SU-DHL-6 (cell line): ENCODE data around the gene ARHGEF39.
"Not testable (repeated sequence)": the region's sequence is repeated elsewhere in the genome, so short reads cannot be mapped to it uniquely, and the experiment has no call there.

Source experiments
- H2AFZ ChIP-seq: fragments of 200-600 bp; sonication (generic); 2 replicates; pipeline ENCODE4 v1.6.1; 2014; ENCODE audit warnings: low read depth, mild to moderate bottlenecking, moderate library complexity, mixed read lengths, antibody characterized with exemption, low read length; ENCODE audit not compliant: severe bottlenecking
- H3F3A ChIP-seq: fragments of 200-600 bp; shearing (Covaris generic); 2 replicates; pipeline ENCODE4 v1.6.0; 2016; ENCODE audit warnings: antibody characterized with exemption, mild to moderate bottlenecking; ENCODE audit not compliant: insufficient read depth
- H3K27ac ChIP-seq: fragments of 200-600 bp; sonication (generic); 2 replicates; pipeline ENCODE4 v1.5.1; 2016; ENCODE audit warnings: low read depth, mild to moderate bottlenecking, low read length, moderate library complexity, mixed read lengths
- H3K27me3 ChIP-seq: fragments of 200-600 bp; sonication (generic), shearing (Covaris generic); 2 replicates; pipeline ENCODE4 v1.6.0; 2014; ENCODE audit warnings: mild to moderate bottlenecking, low read length
- H3K36me3 ChIP-seq: fragments of 200-600 bp; sonication (generic); 2 replicates; pipeline ENCODE4 v1.6.1; 2014; ENCODE audit warnings: mild to moderate bottlenecking, low read length, mixed read lengths
- H3K4me2 ChIP-seq: fragments of 300-600, 200-600 bp; shearing (Covaris generic), sonication (generic); 2 replicates; pipeline ENCODE4 v1.6.0; 2014; ENCODE audit warnings: low read length, low read depth, mild to moderate bottlenecking; ENCODE audit not compliant: poor library complexity, severe bottlenecking
- H3K4me3 ChIP-seq: fragments of 200-600 bp; sonication (generic); 2 replicates; pipeline ENCODE4 v1.5.1; 2014; ENCODE audit warnings: antibody characterized with exemption, low read length, mild to moderate bottlenecking, mixed read lengths; ENCODE audit not compliant: insufficient read depth, poor library complexity, severe bottlenecking
- H3K79me2 ChIP-seq: fragments of 200-600 bp; sonication (generic); 2 replicates; pipeline ENCODE4 v1.6.1; 2014; ENCODE audit warnings: mild to moderate bottlenecking, low read length, moderate library complexity; ENCODE audit not compliant: insufficient read depth
- H3K9ac ChIP-seq: fragments of 200-600 bp; sonication (generic); 2 replicates; pipeline ENCODE4 v1.7.0; 2014; ENCODE audit warnings: mild to moderate bottlenecking, low read length
- H3K9me2 ChIP-seq: fragments of 200-600 bp; sonication (generic); replicated peaks from 2 replicates; pipeline ENCODE4 v1.6.1; 2014; ENCODE audit warnings: low read length; ENCODE audit not compliant: insufficient read depth
- H3K9me3 ChIP-seq: fragments of 200-600 bp; sonication (generic); 2 replicates; pipeline ENCODE4 v1.6.1; 2014; ENCODE audit warnings: low read length, mixed read lengths; ENCODE audit not compliant: insufficient read depth
- H4K20me1 ChIP-seq: fragments of 200-600 bp; sonication (generic); 2 replicates; pipeline ENCODE4 v1.6.1; 2014; ENCODE audit warnings: low read depth, mild to moderate bottlenecking, antibody characterized with exemption, low read length, moderate library complexity, mixed read lengths
- CTCF ChIP-seq: fragments of 200-600 bp; sonication (generic); IDR thresholded peaks from one replicate; pipeline ENCODE4 v1.5.1; 2017; ENCODE audit warnings: antibody characterized with exemption, mild to moderate bottlenecking, low read length, moderate library complexity; ENCODE audit not compliant: insufficient read depth, poor library complexity, severe bottlenecking
- EZH2phosphoT487 ChIP-seq: fragments of 200-600 bp; sonication (generic), shearing (Covaris generic); conservative IDR thresholded peaks from 2 replicates; pipeline ENCODE4 v1.6.1; 2018; ENCODE audit warnings: mild to moderate bottlenecking, antibody characterized with exemption, low read length, moderate library complexity, mixed read lengths

Gene ARHGEF39

GRCh38 chr9:35643046-35643445 lies 21.9 kb downstream of the ARHGEF39 start:
- H3K9me2 ChIP-seq, result no peaks in the 10 kb centered on the region
- TF ChIP-seq EZH2phosphoT487 (no peak), CTCF (no peak)
- no peaks in the 10 kb centered on the region for H3K79me2 ChIP-seq
- H3K27ac ChIP-seq, result no peak overlapping the region
- no peaks in the 10 kb centered on the region for H3K9me3 ChIP-seq
- H4K20me1 ChIP-seq, result no peaks in the 10 kb centered on the region
- no peaks in the 10 kb centered on the region for H3K27me3 ChIP-seq
- no peak overlapping the region for H3K4me2 ChIP-seq
- no peak overlapping the region for H2AFZ ChIP-seq
- H3K36me3 ChIP-seq, result no peaks in the 10 kb centered on the region
- peaks cover 21% of the 10 kb centered on the region for H3F3A ChIP-seq
- H3K4me3 ChIP-seq, result no peak overlapping the region
- H3K9ac ChIP-seq, result no peak overlapping the region

GRCh38 chr9:35641478-35641877 lies 23.5 kb downstream of the ARHGEF39 start:
- H3K4me2 ChIP-seq, H3K9me2 ChIP-seq, H3K9ac ChIP-seq, H3K27ac ChIP-seq, H3K4me3 ChIP-seq, H3K9me3 ChIP-seq, H3K36me3 ChIP-seq, H4K20me1 ChIP-seq, H3K79me2 ChIP-seq, H2AFZ ChIP-seq, H3K27me3 ChIP-seq: not testable (repeated sequence)
- 0 out of 2 replicates have a peak, but pooled peaks cover 13% of the 10 kb centered on the region for H3F3A ChIP-seq

GRCh38 chr9:35640431-35640830 lies 24.6 kb downstream of the ARHGEF39 start:
- not testable (repeated sequence) for H3K79me2 ChIP-seq, H3K9ac ChIP-seq, H3K4me3 ChIP-seq, H3K9me2 ChIP-seq, H2AFZ ChIP-seq, H3K36me3 ChIP-seq, H3K27ac ChIP-seq, H4K20me1 ChIP-seq, H3K27me3 ChIP-seq, H3K9me3 ChIP-seq, H3K4me2 ChIP-seq
- peaks cover 18% of the 10 kb centered on the region for H3F3A ChIP-seq

- Histone ChIP-seq H2AFZ (peak overlapping the region; percentile 6), H3K79me2 (no peaks in the 10 kb centered on the region), H4K20me1 (no peaks in the 10 kb centered on the region), H3K4me2 (peak overlapping the region; percentile 53), H3K9me2 (no peaks in the 10 kb centered on the region), H3K9me3 (no peaks in the 10 kb centered on the region), H3K4me3 (no peak overlapping the region), H3K9ac (0 out of 2 replicates have a peak overlapping the region, but pooled peaks have one; percentile 33), H3K36me3 (no peaks in the 10 kb centered on the region), H3F3A (peaks cover 26% of the 10 kb centered on the region), H3K27ac (peak overlapping the region; percentile 68), H3K27me3 (no peaks in the 10 kb centered on the region)
- TF ChIP-seq EZH2phosphoT487 (no peak), CTCF (no peak)
These were observed 25.4 kb downstream of the ARHGEF39 start for GRCh38 chr9:35639631-35640030.

- Histone ChIP-seq H2AFZ (peak overlapping the region; percentile 6), H3K4me2 (peak overlapping the region; percentile 53), H3K27ac (peak overlapping the region; percentile 68), H3F3A (peaks cover 29% of the 10 kb centered on the region), H3K9ac (peak overlapping the region; percentile 33)
- not testable (repeated sequence) for H3K4me3 ChIP-seq, H4K20me1 ChIP-seq, H3K79me2 ChIP-seq, H3K36me3 ChIP-seq, H3K27me3 ChIP-seq, H3K9me2 ChIP-seq, H3K9me3 ChIP-seq
These were observed 25.8 kb downstream of the ARHGEF39 start for GRCh38 chr9:35639225-35639624.

GRCh38 chr9:35638751-35639150 lies 26.2 kb downstream of the ARHGEF39 start:
- H4K20me1 ChIP-seq, H3K79me2 ChIP-seq, H3K36me3 ChIP-seq, H3K9me2 ChIP-seq, H3K27me3 ChIP-seq, H3K4me3 ChIP-seq, H3K9me3 ChIP-seq: not testable (repeated sequence)
- Histone ChIP-seq H3K9ac (peak overlapping the region; percentile 33), H3K27ac (peak overlapping the region; percentile 68), H3F3A (peaks cover 34% of the 10 kb centered on the region), H3K4me2 (peak overlapping the region; percentile 53), H2AFZ (peak overlapping the region; percentile 6)
